GM18909 (cell line): ENCODE data around the gene OR7A5.
"Not testable (repeated sequence)": the region's sequence is repeated elsewhere in the genome, so short reads cannot be mapped to it uniquely, and the experiment has no call there.

Experiments
- ATAC-seq: cut with Tn5 transposase; IDR thresholded peaks from one replicate; pipeline ENCODE4 v1.9.1; 2021; ENCODE audit warnings: mild to moderate bottlenecking; ENCODE audit not compliant: unreplicated experiment, poor library complexity

OR7A5 gene

GRCh38 chr19:14785102-14785793, 49.7 kb downstream of the OR7A5 start:
- ATAC-seq = not testable (repeated sequence)

- ATAC-seq = not testable (repeated sequence)
These were observed 50.3 kb downstream of the OR7A5 start for GRCh38 chr19:14784730-14785101.

DNA sequence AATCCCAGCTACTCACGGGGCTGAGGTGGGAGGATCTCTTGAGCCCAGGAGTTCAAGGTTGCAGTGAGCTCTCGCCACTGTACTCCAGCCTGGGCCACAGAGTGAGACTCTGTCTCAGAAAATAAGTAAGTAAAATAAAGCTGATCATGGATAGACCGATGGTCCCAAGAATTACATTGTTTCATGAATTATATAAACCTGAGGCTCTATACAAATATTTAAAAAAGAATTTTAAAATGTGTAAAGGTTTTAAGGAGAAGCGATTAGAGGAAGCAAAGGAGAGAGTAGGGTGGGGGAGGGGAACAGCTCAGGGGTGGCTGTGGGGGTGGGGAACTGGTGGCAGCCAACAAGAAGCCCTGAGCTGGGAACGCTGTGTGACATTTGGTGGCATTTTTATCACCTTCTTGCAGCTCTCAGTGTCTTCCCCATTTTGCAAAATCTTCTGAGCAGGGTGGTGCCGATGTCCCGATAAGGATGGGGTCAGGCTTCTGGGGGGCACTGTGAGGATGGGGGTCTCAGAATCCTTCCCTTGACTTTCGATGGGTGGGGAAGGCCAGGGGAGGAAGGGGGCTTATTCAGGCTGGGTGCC, 51.5 kb downstream of the OR7A5 start:
- not testable (repeated sequence) for ATAC-seq

DNA sequence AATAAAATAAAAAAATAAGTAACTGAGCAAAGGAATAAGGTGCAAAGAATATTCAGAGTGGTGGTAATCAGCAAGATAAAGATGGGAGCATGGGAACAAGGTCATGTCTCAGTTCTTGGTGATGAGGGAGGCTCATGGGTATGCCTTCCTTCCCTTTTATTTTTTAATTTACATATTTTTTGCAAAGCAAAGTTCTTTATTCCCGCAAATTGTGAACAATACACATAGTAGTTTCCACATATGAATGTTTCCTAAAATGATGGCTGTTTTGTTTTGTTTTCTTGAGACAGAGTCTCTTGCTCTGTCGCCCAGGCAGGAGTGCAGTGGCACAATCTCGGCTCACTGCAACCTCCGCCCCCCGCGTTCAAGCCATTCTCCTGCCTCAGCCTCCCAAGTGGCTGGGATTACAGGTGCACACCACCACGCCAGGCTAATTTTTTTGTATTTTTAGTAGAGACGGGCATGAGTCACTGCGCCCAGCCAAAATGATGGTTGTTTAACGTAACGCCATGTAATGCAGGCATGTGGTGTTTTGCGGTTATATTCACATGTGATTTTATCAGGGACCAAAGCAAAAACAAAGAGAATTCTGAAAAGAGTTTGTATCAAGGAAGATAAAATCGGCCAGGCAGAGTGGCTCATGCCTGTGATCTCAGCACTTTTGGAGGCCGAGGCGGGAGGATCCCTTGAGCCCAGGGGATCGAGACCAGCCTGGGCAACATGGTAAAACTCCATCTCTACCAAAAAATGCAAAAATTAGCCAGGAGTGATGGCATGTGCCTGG, 52.2 kb downstream of the OR7A5 start:
- ATAC-seq = no peak

DNA sequence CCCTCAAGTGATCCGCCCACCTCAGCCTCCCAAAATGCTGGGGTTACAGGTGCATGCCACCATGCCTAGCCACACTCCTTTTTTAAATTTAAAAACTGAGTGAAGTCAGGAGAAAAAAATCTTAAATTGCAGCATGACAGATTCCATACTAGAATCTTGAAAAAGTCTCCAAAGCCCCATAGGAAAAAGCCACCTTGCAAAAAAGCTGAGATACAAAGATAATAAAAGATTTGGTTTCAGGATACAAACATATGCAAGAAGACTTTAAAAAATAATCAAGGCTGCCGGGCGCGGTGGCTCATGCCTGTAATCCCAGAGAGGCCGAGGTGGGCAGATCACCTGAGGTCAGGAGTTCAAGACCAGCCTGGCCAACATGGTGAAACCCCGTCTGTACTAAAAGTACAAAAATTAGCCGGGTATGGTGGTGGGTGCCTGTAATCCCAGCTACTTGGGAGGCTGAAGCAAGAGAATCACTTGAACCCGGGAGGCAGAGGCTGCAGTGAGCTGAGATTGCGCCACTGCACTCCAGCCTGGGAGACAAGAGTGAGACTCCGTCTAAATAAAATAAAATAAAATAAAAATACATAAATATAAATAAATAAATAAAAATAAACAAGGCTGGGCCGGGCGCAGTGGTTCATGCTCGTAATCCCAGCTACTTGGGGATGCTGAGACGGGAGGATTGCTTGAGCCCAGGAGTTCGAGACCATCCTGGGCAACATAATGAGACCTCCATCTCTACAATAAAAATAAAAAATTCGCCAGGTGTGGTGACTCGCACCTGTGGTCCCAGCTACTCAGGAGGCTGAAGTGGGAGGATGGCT, 53.1 kb downstream of the OR7A5 start:
- not testable (repeated sequence) for ATAC-seq

- not testable (repeated sequence) for ATAC-seq
These were observed 54.3 kb downstream of the OR7A5 start for GRCh38 chr19:14780622-14781225.

DNA sequence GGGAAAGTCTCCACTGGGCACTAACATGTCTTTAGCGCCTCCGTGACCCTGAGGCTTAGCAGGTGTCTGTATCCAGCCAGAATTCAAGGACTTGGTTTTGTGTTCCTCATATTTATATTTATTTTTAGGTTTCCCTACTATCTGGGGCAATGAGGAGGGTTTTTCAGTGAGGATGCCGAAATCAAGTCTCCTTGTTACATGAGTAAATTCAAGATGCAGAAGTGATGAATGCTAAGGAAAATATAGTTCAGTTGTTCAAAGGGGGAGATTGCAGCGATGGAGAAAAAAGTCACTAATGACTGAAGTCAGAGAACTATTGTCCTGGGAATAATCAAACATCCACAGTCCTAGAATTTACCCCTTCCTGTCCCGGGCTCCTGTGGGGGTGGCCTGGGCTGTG, 55.8 kb downstream of the OR7A5 start:
- no peak for ATAC-seq

GRCh38 chr19:14778110-14778845, 56.7 kb downstream of the OR7A5 start, which contains the start of gene ADGRE2:
ADGRE2 (minus strand) TSS chr19:14778560; CDS start chr19:14776756, 1,804 bp downstream.
- ATAC-seq = not testable (repeated sequence)

GRCh38 chr19:14777645-14778044, 57.3 kb downstream of the OR7A5 start:
- not testable (repeated sequence) for ATAC-seq
